ENCODE measurements around the gene GP5. TPM values are rescaled to one million over a fixed set of nuclear protein-coding genes. Genes with fewer than 3 reads are reported as not detected.

Gene GP5
- total RNA-seq, 1 experiment from 2014 or later = 0.15 TPM

- Histone ChIP-seq H2AFZ (ENCODE audit: low read depth, low read length, poor library complexity, severe bottlenecking) (no peak overlapping the region), H3K4me2 (ENCODE audit: low read length) (no peak overlapping the region), H3K27me3 (ENCODE audit: insufficient read depth, low read length) (peaks cover 5% of the 10 kb centered on the region; the same call in 1 of the 2 replicates), H3K36me3 (ENCODE audit: control insufficient read depth in 1 of 2, insufficient read depth in 2 of 2, low read length in 2 of 2) (no peaks in the 10 kb centered on the region), H3K4me1 (ENCODE audit: control insufficient read depth in 1 of 2, insufficient read depth in 2 of 2, low read length in 2 of 2) (peaks cover 8 to 11% of the 10 kb centered on the region in 2 experiments), H3K79me2 (ENCODE audit: insufficient read depth, low read length) (no peaks in the 10 kb centered on the region), H3K9me3 (ENCODE audit: control insufficient read depth in 1 of 2, insufficient read depth in 1 of 2, low read depth in 1 of 2, low read length in 2 of 2) (no peaks in the 10 kb centered on the region), H4K20me1 (ENCODE audit: insufficient read depth) (no peaks in the 10 kb centered on the region), H3K9ac (ENCODE audit: low read length) (no peak overlapping the region), H3K9me2 (ENCODE audit: insufficient read depth) (no peaks in the 10 kb centered on the region), H3K27ac (ENCODE audit: low read depth, low read length) (no peak overlapping the region), H3K4me3 (replicated peaks in 1 of 2; ENCODE audit: low read depth in 1 of 2, low read length in 2 of 2) (no peak overlapping the region)
- no peak for ATAC-seq
- no TSS peak for BruUV-seq (replicated peaks)
- ChIA-PET RAD21 (ENCODE audit: low non-redundant PET in 1 of 2, low total read pairs in 2 of 2, uncharacterized antibody in 2 of 2, unreplicated experiment in 2 of 2) (no interaction called here), CTCF (interaction anchor here (1.0 kb wide), 1 partner anchor 12 kb away, joined by 4 read pairs; no protein-coding TSS in a partner anchor), POLR2A (no interaction called here)
- intact Hi-C loops (cut with micrococcal nuclease) = no loop called here
- no peak for DNase-seq (ENCODE audit: low read depth, low spot score)
- TF ChIP-seq MAX (IDR thresholded peaks at IDR 0.05) (no peak), EZH2phosphoT487 (IDR thresholded peaks at IDR 0.05; ENCODE audit: borderline replicate concordance) (no peak), REST (IDR thresholded peaks at IDR 0.05; ENCODE audit: low read depth) (no peak), SP1 (IDR thresholded peaks at IDR 0.05; ENCODE audit: low read depth) (no peak), ZNF274 (IDR thresholded peaks at IDR 0.05; ENCODE audit: low read depth, low read length) (no peak), TCF7L2 (IDR thresholded peaks at IDR 0.05; ENCODE audit: borderline replicate concordance, extremely low read depth, insufficient read depth, insufficient read length) (no peak), SIN3A (IDR thresholded peaks at IDR 0.05; ENCODE audit: low read depth) (no peak), POLR2A (IDR thresholded peaks at IDR 0.05; ENCODE audit: borderline replicate concordance, extremely low read depth, insufficient read depth, insufficient read length) (no peak), CEBPB (IDR thresholded peaks at IDR 0.05; ENCODE audit: low read depth) (no peak), EGR1 (IDR thresholded peaks at IDR 0.05; ENCODE audit: low read depth) (no peak), POLR2AphosphoS5 (IDR thresholded peaks at IDR 0.05; ENCODE audit: low read depth, low read length) (no peak), CTCF (IDR thresholded peaks at IDR 0.05 in 2 of 3, conservative IDR thresholded peaks at IDR 0.05 in 1 of 3; ENCODE audit: borderline replicate concordance in 1 of 3, insufficient read depth in 1 of 3, low read depth in 2 of 3, low read length in 2 of 3) (no peak), CBX3 (IDR thresholded peaks at IDR 0.05; ENCODE audit: low read depth) (no peak), SRF (IDR thresholded peaks at IDR 0.05; ENCODE audit: low read depth) (no peak), ATF3 (IDR thresholded peaks at IDR 0.05) (no peak), RAD21 (IDR thresholded peaks at IDR 0.05; ENCODE audit: low read depth) (no peak), ZBTB33 (IDR thresholded peaks at IDR 0.05; ENCODE audit: extremely low read depth, insufficient replicate concordance, low read length) (no peak)
These were observed 43.7 kb downstream of the GP5 start for GRCh38 chr3:194355379-194355778.
